ENCODE results near the gene ECM1.

Gene ECM1

GRCh38 chr1:150551051-150551783 lies 43.3 kb downstream of the ECM1 start:
- in situ Hi-C loops (cut with HindIII; ENCODE audit: low pct_unique_long_range_greater_than_20kb, low sequenced_read_pairs): no loop called here
- TF ChIP-seq JUND (IDR thresholded peaks at IDR 0.05; ENCODE audit: low read depth): no peak
- no peak for DNase-seq (ENCODE audit: low read depth in 1 of 2, low spot score in 1 of 2)

- in situ Hi-C loops (cut with HindIII; ENCODE audit: low pct_unique_long_range_greater_than_20kb, low sequenced_read_pairs): no loop called here
- DNase-seq (ENCODE audit: low read depth in 1 of 2, low spot score in 1 of 2): no peak
- no peak for TF ChIP-seq JUND (IDR thresholded peaks at IDR 0.05; ENCODE audit: low read depth)
These were observed 43.8 kb downstream of the ECM1 start for GRCh38 chr1:150551784-150552127.

GRCh38 chr1:150552128-150552910 lies 44.4 kb downstream of the ECM1 start:
- in situ Hi-C loops (cut with HindIII; ENCODE audit: low pct_unique_long_range_greater_than_20kb, low sequenced_read_pairs): no loop called here
- no peak for DNase-seq (ENCODE audit: low read depth in 1 of 2, low spot score in 1 of 2)
- TF ChIP-seq JUND (IDR thresholded peaks at IDR 0.05; ENCODE audit: low read depth): no peak

GRCh38 chr1:150552911-150553289 lies 45.0 kb downstream of the ECM1 start:
- DNase-seq (ENCODE audit: low read depth in 1 of 2, low spot score in 1 of 2): no peak
- in situ Hi-C loops (cut with HindIII; ENCODE audit: low pct_unique_long_range_greater_than_20kb, low sequenced_read_pairs): no loop called here
- TF ChIP-seq JUND (IDR thresholded peaks at IDR 0.05; ENCODE audit: low read depth): no peak

GRCh38 chr1:150553392-150554085 lies 45.6 kb downstream of the ECM1 start:
- in situ Hi-C loops (cut with HindIII; ENCODE audit: low pct_unique_long_range_greater_than_20kb, low sequenced_read_pairs): no loop called here
- DNase-seq (ENCODE audit: low read depth in 1 of 2, low spot score in 1 of 2): no peak
- no peak for TF ChIP-seq JUND (IDR thresholded peaks at IDR 0.05; ENCODE audit: low read depth)

GRCh38 chr1:150554086-150554452 lies 46.2 kb downstream of the ECM1 start:
- no peak for TF ChIP-seq JUND (IDR thresholded peaks at IDR 0.05; ENCODE audit: low read depth)
- no peak for DNase-seq (ENCODE audit: low read depth in 1 of 2, low spot score in 1 of 2)
- in situ Hi-C loops (cut with HindIII; ENCODE audit: low pct_unique_long_range_greater_than_20kb, low sequenced_read_pairs): no loop called here

- in situ Hi-C loops (cut with HindIII; ENCODE audit: low pct_unique_long_range_greater_than_20kb, low sequenced_read_pairs): no loop called here
- TF ChIP-seq JUND (IDR thresholded peaks at IDR 0.05; ENCODE audit: low read depth): no peak
- no peak for DNase-seq (ENCODE audit: low read depth in 1 of 2, low spot score in 1 of 2)
These were observed 47.5 kb downstream of the ECM1 start for GRCh38 chr1:150555198-150555970.

GRCh38 chr1:150555971-150556865 lies 48.3 kb downstream of the ECM1 start:
- in situ Hi-C loops (cut with HindIII; ENCODE audit: low pct_unique_long_range_greater_than_20kb, low sequenced_read_pairs): no loop called here
- no peak for DNase-seq (ENCODE audit: low read depth in 1 of 2, low spot score in 1 of 2)
- no peak for TF ChIP-seq JUND (IDR thresholded peaks at IDR 0.05; ENCODE audit: low read depth)

GRCh38 chr1:150557065-150557600 lies 49.2 kb downstream of the ECM1 start:
- no peak for TF ChIP-seq JUND (IDR thresholded peaks at IDR 0.05; ENCODE audit: low read depth)
- in situ Hi-C loops (cut with HindIII; ENCODE audit: low pct_unique_long_range_greater_than_20kb, low sequenced_read_pairs): no loop called here
- DNase-seq (ENCODE audit: low read depth in 1 of 2, low spot score in 1 of 2): no peak

GRCh38 chr1:150557813-150558212 lies 49.9 kb downstream of the ECM1 start:
- in situ Hi-C loops (cut with HindIII; ENCODE audit: low pct_unique_long_range_greater_than_20kb, low sequenced_read_pairs): no loop called here
- no peak for TF ChIP-seq JUND (IDR thresholded peaks at IDR 0.05; ENCODE audit: low read depth)
- DNase-seq (ENCODE audit: low read depth in 1 of 2, low spot score in 1 of 2): no peak

- DNase-seq (ENCODE audit: low read depth in 1 of 2, low spot score in 1 of 2): no peak
- TF ChIP-seq JUND (IDR thresholded peaks at IDR 0.05; ENCODE audit: low read depth): no peak
- in situ Hi-C loops (cut with HindIII; ENCODE audit: low pct_unique_long_range_greater_than_20kb, low sequenced_read_pairs): no loop called here
These were observed 50.4 kb downstream of the ECM1 start for GRCh38 chr1:150558303-150558704.
